Smooth muscle cell (in vitro differentiated cells): ENCODE measurements around the gene BMPR1B. TPM values are rescaled to one million over a fixed set of nuclear protein-coding genes. Genes with fewer than 3 reads are reported as not detected.

ENCODE experiments used
- DNase-seq: peaks from one replicate; lab custom pipeline; 2025; ENCODE audit not compliant: unreplicated experiment; lab: John Stamatoyannopoulos, UW
- H2AFZ ChIP-seq: fragments of 200-600 bp; sonication (generic); 2 replicates; pipeline ENCODE4 v1.6.0; 2016; ENCODE audit warnings: antibody characterized with exemption, low read depth, mild to moderate bottlenecking
- H3F3A ChIP-seq: fragments of 200-600 bp; sonication (generic); 2 replicates; pipeline ENCODE4 v1.6.0; 2017; ENCODE audit warnings: antibody characterized with exemption, low read depth
- H3K27ac ChIP-seq: fragments of 200-600 bp; sonication (generic); 2 replicates; pipeline ENCODE4 v1.5.1; 2016; ENCODE audit warnings: low read depth, mild to moderate bottlenecking
- H3K27me3 ChIP-seq: fragments of 200-600 bp; sonication (generic); 2 replicates; pipeline ENCODE4 v1.6.1; 2016; ENCODE audit warnings: low read depth, mild to moderate bottlenecking
- H3K36me3 ChIP-seq: fragments of 200-600 bp; sonication (generic); 2 replicates; pipeline ENCODE4 v1.5.1; 2016; ENCODE audit warnings: low read depth
- H3K4me1 ChIP-seq: fragments of 200-600 bp; sonication (generic); 2 replicates; pipeline ENCODE4 v1.5.1; 2016; ENCODE audit warnings: low read depth
- H3K4me2 ChIP-seq: fragments of 200-600 bp; sonication (generic); 2 replicates; pipeline ENCODE4 v1.6.0; 2016; ENCODE audit warnings: mild to moderate bottlenecking
- H3K4me3 ChIP-seq: fragments of 200-600 bp; sonication (generic); 2 replicates; pipeline ENCODE4 v1.5.1; 2016; ENCODE audit warnings: mild to moderate bottlenecking
- H3K79me2 ChIP-seq: fragments of 200-600 bp; sonication (generic); 2 replicates; pipeline ENCODE4 v1.6.0; 2016; ENCODE audit warnings: low read depth, mild to moderate bottlenecking
- H3K9ac ChIP-seq: fragments of 200-600 bp; sonication (generic); 2 replicates; pipeline ENCODE4 v1.6.0; 2016; ENCODE audit warnings: low read depth
- H3K9me3 ChIP-seq: fragments of 200-600 bp; sonication (generic); replicated peaks from 2 replicates; pipeline ENCODE4 v1.5.1; 2016; ENCODE audit warnings: low read depth
- H4K20me1 ChIP-seq: fragments of 200-600 bp; sonication (generic); 2 replicates; pipeline ENCODE4 v1.6.0; 2016; ENCODE audit warnings: low read depth
- WGBS: methylation state at CpG from one replicate; pipeline ENCODE4 v1.1.7; 2016; ENCODE audit warnings: low lambda C conversion rate; 5-methylcytosine and 5-hydroxymethylcytosine counted together
- polyA plus RNA-seq: library from polyadenylated mRNA; unstranded; fragments of >200 nt; fragmentation: Nextera tagmentation; extraction: Ambion mirVana; gene quantifications from 2 replicates; pipeline ENCODE4 v1.2.1, GENCODE V29; 2016
- total RNA-seq: library from RNA; depleted of rRNA; stranded (reverse); fragments of >200 nt; gene quantifications from 2 replicates; pipeline ENCODE4 v1.2.3, GENCODE V29; 2014
- TF ChIP-seq, protein P1 (sequence below): fragments of 200-600 bp; sonication (generic); IDR thresholded peaks from 2 replicates; pipeline ENCODE4 v1.5.1; 2017; ENCODE audit warnings: borderline replicate concordance, mild to moderate bottlenecking, antibody characterized with exemption; ENCODE audit not compliant: insufficient read depth, poor library complexity, severe bottlenecking

Gene BMPR1B
- total and polyA plus RNA-seq, 2 experiments from 2014 or later = 0.03 to 1.2 TPM

DNA sequence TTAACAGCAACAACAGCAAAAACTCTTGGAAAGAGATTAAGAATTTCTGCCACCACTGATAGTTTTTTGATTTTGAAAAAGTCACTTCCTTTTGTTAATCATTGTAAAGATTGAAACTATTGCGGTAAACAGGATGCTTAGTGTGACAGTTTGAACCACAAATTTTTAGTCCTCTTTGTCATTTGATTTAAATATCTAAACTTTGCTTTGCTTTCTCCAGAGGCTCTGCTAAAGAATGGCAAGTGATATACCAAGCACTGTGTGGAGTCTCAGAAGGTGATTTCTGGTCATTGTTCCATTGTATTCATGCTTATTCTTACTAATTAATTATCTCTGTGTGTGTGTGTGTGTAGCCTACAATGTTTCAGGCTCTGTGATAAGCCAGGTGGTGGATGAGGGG lies 155.6 kb downstream of the BMPR1B start:
- DNase-seq = no peak
- Histone ChIP-seq H3K36me3 (no peaks in the 10 kb centered on the region), H3K4me2 (no peak overlapping the region), H3K9ac (no peak overlapping the region), H3K4me3 (no peak overlapping the region), H3K9me3 (no peaks in the 10 kb centered on the region), H3K27me3 (no peaks in the 10 kb centered on the region), H2AFZ (no peak overlapping the region), H4K20me1 (no peaks in the 10 kb centered on the region), H3K4me1 (peaks cover 6% of the 10 kb centered on the region), H3K79me2 (no peaks in the 10 kb centered on the region), H3K27ac (no peak overlapping the region), H3F3A (no peaks in the 10 kb centered on the region)
- TF ChIP-seq, protein P1, sequence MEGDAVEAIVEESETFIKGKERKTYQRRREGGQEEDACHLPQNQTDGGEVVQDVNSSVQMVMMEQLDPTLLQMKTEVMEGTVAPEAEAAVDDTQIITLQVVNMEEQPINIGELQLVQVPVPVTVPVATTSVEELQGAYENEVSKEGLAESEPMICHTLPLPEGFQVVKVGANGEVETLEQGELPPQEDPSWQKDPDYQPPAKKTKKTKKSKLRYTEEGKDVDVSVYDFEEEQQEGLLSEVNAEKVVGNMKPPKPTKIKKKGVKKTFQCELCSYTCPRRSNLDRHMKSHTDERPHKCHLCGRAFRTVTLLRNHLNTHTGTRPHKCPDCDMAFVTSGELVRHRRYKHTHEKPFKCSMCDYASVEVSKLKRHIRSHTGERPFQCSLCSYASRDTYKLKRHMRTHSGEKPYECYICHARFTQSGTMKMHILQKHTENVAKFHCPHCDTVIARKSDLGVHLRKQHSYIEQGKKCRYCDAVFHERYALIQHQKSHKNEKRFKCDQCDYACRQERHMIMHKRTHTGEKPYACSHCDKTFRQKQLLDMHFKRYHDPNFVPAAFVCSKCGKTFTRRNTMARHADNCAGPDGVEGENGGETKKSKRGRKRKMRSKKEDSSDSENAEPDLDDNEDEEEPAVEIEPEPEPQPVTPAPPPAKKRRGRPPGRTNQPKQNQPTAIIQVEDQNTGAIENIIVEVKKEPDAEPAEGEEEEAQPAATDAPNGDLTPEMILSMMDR = no peak
- WGBS = 89% methylated on average over 1 of the region's 1 CpG

DNA sequence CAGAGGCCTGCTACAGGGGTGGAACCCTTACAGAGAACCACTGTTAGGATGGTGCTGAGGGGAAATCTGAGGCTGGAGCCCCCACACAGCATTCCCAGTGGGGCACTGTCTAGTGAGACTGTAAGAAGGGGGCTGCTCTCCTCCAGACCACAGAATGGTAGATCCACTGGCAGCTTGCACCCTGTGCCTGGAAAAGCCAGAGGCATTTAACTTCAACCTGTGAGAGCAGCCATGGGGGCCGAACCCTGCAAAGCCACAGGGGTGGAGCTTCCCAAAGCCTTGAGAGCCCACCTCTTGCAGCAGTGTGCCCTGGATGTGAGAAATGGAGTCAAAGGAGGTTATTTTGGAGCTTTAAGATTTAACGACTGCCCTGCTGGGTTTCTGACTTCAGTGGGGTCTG lies 159.4 kb downstream of the BMPR1B start:
- WGBS = 69% methylated on average over 2 of the region's 2 CpGs
- TF ChIP-seq, protein P1 = no peak
- no peak overlapping the region for H3K9ac ChIP-seq

DNA sequence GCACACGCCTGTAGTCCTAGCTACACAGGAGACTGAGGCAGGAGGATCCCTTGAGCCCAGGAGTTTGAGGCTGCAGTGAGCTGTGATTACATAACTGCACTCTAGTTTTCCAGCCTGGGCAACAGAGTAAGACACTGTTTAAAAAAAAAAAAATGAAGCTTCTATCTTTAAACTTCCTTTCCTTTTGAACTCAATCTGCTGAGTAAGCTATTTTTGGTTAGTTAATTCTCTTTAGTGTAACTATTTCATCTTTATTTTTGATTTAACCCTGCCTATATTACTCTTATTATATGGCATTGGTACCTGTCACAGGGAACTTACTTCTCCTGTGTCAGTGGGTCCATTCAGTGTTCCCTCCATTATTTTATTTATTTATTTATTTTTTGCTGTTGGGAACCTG lies 160.8 kb downstream of the BMPR1B start:
- H3K9ac ChIP-seq = no peak overlapping the region
- no peaks in the 10 kb centered on the region for H3F3A ChIP-seq
- no peaks in the 10 kb centered on the region for H3K27me3 ChIP-seq
- H3K9me3 ChIP-seq = no peaks in the 10 kb centered on the region
- H3K36me3 ChIP-seq = no peaks in the 10 kb centered on the region
- no peaks in the 10 kb centered on the region for H3K4me1 ChIP-seq
- 95% methylated on average over 1 of the region's 1 CpG for WGBS
- H3K27ac ChIP-seq = no peak overlapping the region
- DNase-seq = no peak
- H3K4me2 ChIP-seq = no peak overlapping the region
- TF ChIP-seq, protein P1 = no peak
- no peak overlapping the region for H3K4me3 ChIP-seq
- H2AFZ ChIP-seq = no peak overlapping the region
- H3K79me2 ChIP-seq = no peaks in the 10 kb centered on the region
- no peaks in the 10 kb centered on the region for H4K20me1 ChIP-seq

More for the DNA sequence above, 159.4 kb downstream of the BMPR1B start:
- Histone ChIP-seq H3K27ac (no peak overlapping the region), H3K79me2 (no peaks in the 10 kb centered on the region), H3K9me3 (no peaks in the 10 kb centered on the region), H3K4me1 (peaks cover 6% of the 10 kb centered on the region), H3K4me2 (no peak overlapping the region), H3F3A (no peaks in the 10 kb centered on the region), H4K20me1 (no peaks in the 10 kb centered on the region), H2AFZ (no peak overlapping the region), H3K27me3 (no peaks in the 10 kb centered on the region), H3K36me3 (no peaks in the 10 kb centered on the region), H3K4me3 (no peak overlapping the region)
- no peak for DNase-seq

DNA sequence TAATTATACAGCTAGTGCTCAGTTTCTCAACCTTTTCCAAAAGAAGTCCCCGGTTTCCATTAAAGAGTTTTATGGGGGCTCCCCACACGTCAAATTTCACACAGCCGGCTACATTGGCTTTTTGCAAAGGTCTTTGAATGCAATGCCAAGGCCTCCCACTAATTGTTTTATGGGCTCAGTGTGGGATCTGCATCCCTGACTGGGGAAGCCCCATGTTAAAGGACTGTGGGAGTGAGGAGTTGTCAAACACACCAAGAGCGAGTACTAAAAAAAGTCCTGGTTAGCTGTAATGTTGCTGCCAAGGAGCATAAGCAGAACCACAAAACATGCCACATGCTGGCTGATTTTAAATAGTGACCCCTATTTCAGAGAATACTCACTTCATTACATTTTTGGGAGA lies 162.6 kb downstream of the BMPR1B start:
- Histone ChIP-seq H3K9me3 (no peaks in the 10 kb centered on the region), H3K9ac (no peak overlapping the region), H4K20me1 (no peaks in the 10 kb centered on the region), H3K27me3 (no peaks in the 10 kb centered on the region), H3K27ac (no peak overlapping the region), H3K36me3 (no peaks in the 10 kb centered on the region), H3K4me2 (no peak overlapping the region), H3F3A (no peaks in the 10 kb centered on the region), H3K4me1 (no peaks in the 10 kb centered on the region), H3K79me2 (no peaks in the 10 kb centered on the region), H3K4me3 (no peak overlapping the region), H2AFZ (no peak overlapping the region)
- TF ChIP-seq, protein P1 = no peak
- 56% methylated on average over 4 of the region's 4 CpGs for WGBS
- DNase-seq = no peak
